Sigmoid colon (tissue), 4 donors: ENCODE data around the gene CFAP97.

ENCODE experiments used
- EP300 ChIP-seq, 4 donors: sonication (generic); formaldehyde crosslinking; IDR thresholded peaks; one replicate each; pipeline ENCODE4 v1.6.1; 2017; ENCODE audit warnings: antibody characterized with exemption in 4 of 4
- POLR2A ChIP-seq, 2 donors: fragments of 450-650 bp; IDR thresholded peaks; one replicate each; pipeline ENCODE4 v1.6.1; 2016; ENCODE audit warnings: antibody characterized with exemption in 2 of 2, mild to moderate bottlenecking in 2 of 2, moderate library complexity in 2 of 2
- POLR2AphosphoS5 ChIP-seq, 4 donors: sonication (generic); formaldehyde crosslinking; IDR thresholded peaks; one replicate each; pipeline ENCODE4 v1.6.1; 2017; ENCODE audit warnings: antibody characterized with exemption in 4 of 4
- TF ChIP-seq, protein P1 (sequence below), 4 experiments: fragments of 450-650 bp in 3 of 4; fragments of 200-600 bp in 1 of 4; IDR thresholded peaks; one replicate each; pipeline ENCODE4 v1.5.1; 2016 to 2019; ENCODE audit warnings: antibody characterized with exemption in 4 of 4, mild to moderate bottlenecking in 3 of 4, moderate library complexity in 2 of 4

DNA sequence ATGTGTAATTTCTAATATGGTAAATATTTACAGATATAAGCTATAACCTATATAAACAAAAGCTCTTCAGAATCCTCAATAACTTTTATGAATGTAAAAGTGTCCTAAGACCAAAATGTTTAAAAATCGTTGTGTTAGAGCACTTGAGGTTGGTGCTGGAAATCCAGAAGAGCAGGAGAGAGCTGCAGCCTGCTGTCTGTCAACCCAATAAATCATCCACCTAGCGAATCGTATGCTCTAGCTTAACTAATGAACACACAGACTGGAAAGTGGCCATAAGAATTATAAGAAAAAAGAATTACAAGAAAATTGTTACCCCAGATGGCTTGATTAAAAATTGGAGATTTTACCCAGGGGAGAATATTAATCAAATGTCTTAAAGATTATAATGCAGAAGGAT, 17.0 kb downstream of the CFAP97 start:
- TF ChIP-seq, protein P1, sequence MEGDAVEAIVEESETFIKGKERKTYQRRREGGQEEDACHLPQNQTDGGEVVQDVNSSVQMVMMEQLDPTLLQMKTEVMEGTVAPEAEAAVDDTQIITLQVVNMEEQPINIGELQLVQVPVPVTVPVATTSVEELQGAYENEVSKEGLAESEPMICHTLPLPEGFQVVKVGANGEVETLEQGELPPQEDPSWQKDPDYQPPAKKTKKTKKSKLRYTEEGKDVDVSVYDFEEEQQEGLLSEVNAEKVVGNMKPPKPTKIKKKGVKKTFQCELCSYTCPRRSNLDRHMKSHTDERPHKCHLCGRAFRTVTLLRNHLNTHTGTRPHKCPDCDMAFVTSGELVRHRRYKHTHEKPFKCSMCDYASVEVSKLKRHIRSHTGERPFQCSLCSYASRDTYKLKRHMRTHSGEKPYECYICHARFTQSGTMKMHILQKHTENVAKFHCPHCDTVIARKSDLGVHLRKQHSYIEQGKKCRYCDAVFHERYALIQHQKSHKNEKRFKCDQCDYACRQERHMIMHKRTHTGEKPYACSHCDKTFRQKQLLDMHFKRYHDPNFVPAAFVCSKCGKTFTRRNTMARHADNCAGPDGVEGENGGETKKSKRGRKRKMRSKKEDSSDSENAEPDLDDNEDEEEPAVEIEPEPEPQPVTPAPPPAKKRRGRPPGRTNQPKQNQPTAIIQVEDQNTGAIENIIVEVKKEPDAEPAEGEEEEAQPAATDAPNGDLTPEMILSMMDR (IDR thresholded peaks at IDR 0.05) = no peak
- no peak for TF ChIP-seq POLR2A (IDR thresholded peaks at IDR 0.05)
- TF ChIP-seq POLR2AphosphoS5 (IDR thresholded peaks at IDR 0.05) = no peak
- no peak for TF ChIP-seq EP300 (IDR thresholded peaks at IDR 0.05)
